Lung (tissue), 12 donors: ENCODE measurements around the gene CCNL1. TPM values are rescaled to one million over a fixed set of nuclear protein-coding genes. Genes with fewer than 3 reads are reported as not detected.

Experiments
- ATAC-seq: fragments of 200-7000 bp; cut with Tn5 transposase; one replicate; pipeline ENCODE4 v1.9.1; 2020; ENCODE audit warnings: moderate number of reproducible peaks; ENCODE audit not compliant: insufficient read depth, low FRiP score
- DNase-seq, 3 donors: peaks; one replicate each; pipeline ENCODE4 v3.0.0-alpha.2; 2013 to 2017
- H3K27ac ChIP-seq, 2 donors: one replicate each; pipeline ENCODE4 v1.5.1; 2013; ENCODE audit warnings: mild to moderate bottlenecking in 2 of 2, moderate library complexity in 2 of 2, control low read depth in 1 of 2, inconsistent platforms in 1 of 2, low read depth in 1 of 2, low read length in 1 of 2
- H3K27me3 ChIP-seq, 3 donors: one replicate each; pipeline ENCODE4 v1.5.1; 2013; ENCODE audit warnings: low read length in 2 of 3; ENCODE audit not compliant: control insufficient read depth in 3 of 3, insufficient read depth in 3 of 3
- H3K36me3 ChIP-seq, 4 donors: one replicate each; pipeline ENCODE4 v1.5.1; 2013; ENCODE audit warnings: low read length in 4 of 4, mild to moderate bottlenecking in 1 of 4, moderate library complexity in 1 of 4; ENCODE audit not compliant: control insufficient read depth in 4 of 4, insufficient read depth in 4 of 4
- H3K4me1 ChIP-seq, 5 donors: one replicate each; pipeline ENCODE4 v1.5.1; 2013; ENCODE audit warnings: low read length in 5 of 5, mild to moderate bottlenecking in 2 of 5, moderate library complexity in 1 of 5; ENCODE audit not compliant: control insufficient read depth in 5 of 5, insufficient read depth in 5 of 5
- H3K4me3 ChIP-seq: one replicate; pipeline ENCODE4 v1.5.1; 2013; ENCODE audit warnings: mild to moderate bottlenecking, control low read depth, moderate library complexity
- H3K9ac ChIP-seq, 2 donors: one replicate each; pipeline ENCODE4 v1.5.1; 2013; ENCODE audit warnings: low read length in 2 of 2, control low read depth in 1 of 2; ENCODE audit not compliant: insufficient read depth in 1 of 2
- H3K9me3 ChIP-seq, 4 donors: one replicate each; pipeline ENCODE4 v1.5.1; 2013; ENCODE audit warnings: low read length in 3 of 4, mild to moderate bottlenecking in 1 of 4, moderate library complexity in 1 of 4; ENCODE audit not compliant: control insufficient read depth in 4 of 4, insufficient read depth in 3 of 4
- WGBS, 2 donors: extraction: QIAGEN DNeasy Blood & Tissue Kit; methylation state at CpG; one replicate each; pipeline ENCODE4 v1.1.7; 2013; 5-methylcytosine and 5-hydroxymethylcytosine counted together
- polyA plus RNA-seq, 2 donors: library from polyadenylated mRNA; stranded (reverse); fragments of 200-250 nt; gene quantifications; one replicate each; pipeline ENCODE4 v1.2.1, GENCODE V29; 2013
- total RNA-seq, 2 donors: library from RNA; depleted of rRNA in 1 of 2; stranded (reverse); fragments of >200 nt in 1 of 2; gene quantifications; one replicate each; pipeline ENCODE4 v1.2.1, GENCODE V29; 2014 to 2021
- TF ChIP-seq, protein P1 (sequence below): IDR thresholded peaks from 2 replicates; pipeline ENCODE4 v1.5.1; 2012; ENCODE audit warnings: mild to moderate bottlenecking; ENCODE audit errors: control extremely low read depth, extremely low read depth
- donor health status: control.
- donor health status: control.
- donor health status: Bipolar disorder and iron deficiency.
- donor health status: healthy.
- donor health status: DM: yes; HTN: yes; CAD: no.

Gene CCNL1
- total and polyA plus RNA-seq, 4 donors, result 91.1 to 383 (median 110) TPM

DNA sequence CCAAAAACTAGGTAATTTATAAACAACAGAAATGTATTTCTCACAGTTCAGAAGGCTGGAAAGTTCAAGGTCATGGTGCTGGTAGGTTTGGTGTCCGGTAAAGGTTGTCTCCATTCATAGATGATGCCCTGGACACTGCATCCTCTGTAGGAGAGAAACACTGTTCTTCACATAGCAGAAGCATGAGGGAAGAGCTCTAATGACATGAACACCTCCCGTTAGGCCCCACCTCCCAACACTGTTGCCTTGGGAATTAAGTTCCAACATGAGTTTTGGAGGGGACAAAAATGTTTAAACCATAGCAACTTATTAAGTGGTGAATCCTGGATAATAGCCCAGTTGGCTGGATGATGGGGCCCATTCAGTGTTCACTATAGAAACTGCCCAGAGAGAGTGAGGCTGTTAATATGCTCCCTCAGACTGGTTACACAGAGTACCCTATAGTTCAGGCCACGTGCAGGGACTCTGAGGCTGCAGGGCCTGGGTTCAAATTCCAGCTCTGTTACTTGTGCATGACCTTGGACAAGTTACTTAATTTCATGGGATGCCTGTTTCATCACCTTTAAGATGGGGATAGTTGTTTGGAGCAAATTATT, 37.0 kb downstream of the CCNL1 start:
- H3K27ac ChIP-seq, result peak overlapping the region in 1 of 2 donors; percentile 75
- no peaks in the 10 kb centered on the region for H3K36me3 ChIP-seq
- TF ChIP-seq, protein P1, sequence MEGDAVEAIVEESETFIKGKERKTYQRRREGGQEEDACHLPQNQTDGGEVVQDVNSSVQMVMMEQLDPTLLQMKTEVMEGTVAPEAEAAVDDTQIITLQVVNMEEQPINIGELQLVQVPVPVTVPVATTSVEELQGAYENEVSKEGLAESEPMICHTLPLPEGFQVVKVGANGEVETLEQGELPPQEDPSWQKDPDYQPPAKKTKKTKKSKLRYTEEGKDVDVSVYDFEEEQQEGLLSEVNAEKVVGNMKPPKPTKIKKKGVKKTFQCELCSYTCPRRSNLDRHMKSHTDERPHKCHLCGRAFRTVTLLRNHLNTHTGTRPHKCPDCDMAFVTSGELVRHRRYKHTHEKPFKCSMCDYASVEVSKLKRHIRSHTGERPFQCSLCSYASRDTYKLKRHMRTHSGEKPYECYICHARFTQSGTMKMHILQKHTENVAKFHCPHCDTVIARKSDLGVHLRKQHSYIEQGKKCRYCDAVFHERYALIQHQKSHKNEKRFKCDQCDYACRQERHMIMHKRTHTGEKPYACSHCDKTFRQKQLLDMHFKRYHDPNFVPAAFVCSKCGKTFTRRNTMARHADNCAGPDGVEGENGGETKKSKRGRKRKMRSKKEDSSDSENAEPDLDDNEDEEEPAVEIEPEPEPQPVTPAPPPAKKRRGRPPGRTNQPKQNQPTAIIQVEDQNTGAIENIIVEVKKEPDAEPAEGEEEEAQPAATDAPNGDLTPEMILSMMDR, result no peak
- H3K4me1 ChIP-seq, result peaks cover 0 to 14% (median 5%) of the 10 kb centered on the region in 5 donors
- WGBS, 2 donors, result 89 to 96% methylated on average over 3 of the region's 3 CpGs
- no peak overlapping the region for H3K4me3 ChIP-seq
- peaks cover 0 to 5% (median 4%) of the 10 kb centered on the region in 3 donors for H3K27me3 ChIP-seq
- H3K9ac ChIP-seq, result no peak overlapping the region
- ATAC-seq (no peak), DNase-seq (peak; percentile 40 to 74 (median 66))
- H3K9me3 ChIP-seq, result peaks cover 0 to 3% (median 0%) of the 10 kb centered on the region in 4 donors

DNA sequence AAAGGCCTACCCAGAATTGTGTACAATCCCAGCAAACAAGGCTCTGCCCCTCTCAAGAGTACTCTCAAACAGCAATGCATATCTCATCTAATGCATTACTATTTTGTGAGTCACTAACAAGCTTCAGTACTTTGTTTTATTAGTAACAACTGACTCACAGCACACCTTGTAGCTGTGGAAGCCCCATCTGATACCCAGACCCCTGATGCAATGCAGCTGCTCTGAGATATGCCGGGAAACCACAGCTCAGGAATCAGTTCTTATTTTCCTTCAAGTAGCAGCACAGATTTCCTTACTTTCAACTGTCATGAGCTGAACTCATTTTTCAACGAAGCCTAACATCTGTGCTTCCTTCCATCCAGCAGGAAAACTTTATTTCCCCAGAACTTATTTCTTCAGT, 37.8 kb downstream of the CCNL1 start:
- 38 to 43% methylated on average over 2 of the region's 2 CpGs for WGBS, 2 donors
- peak; percentile 31 for ATAC-seq
- Histone ChIP-seq H3K27me3 (peaks cover 0 to 8% (median 4%) of the 10 kb centered on the region in 3 donors), H3K9ac (no peak overlapping the region), H3K9me3 (peaks cover 0 to 3% (median 0%) of the 10 kb centered on the region in 4 donors), H3K4me3 (no peak overlapping the region), H3K4me1 (peaks cover 0 to 14% (median 5%) of the 10 kb centered on the region in 5 donors), H3K36me3 (no peaks in the 10 kb centered on the region), H3K27ac (peak overlapping the region in 1 of 2 donors; percentile 75)
- TF ChIP-seq, protein P1, result no peak
- DNase-seq, result no peak

DNA sequence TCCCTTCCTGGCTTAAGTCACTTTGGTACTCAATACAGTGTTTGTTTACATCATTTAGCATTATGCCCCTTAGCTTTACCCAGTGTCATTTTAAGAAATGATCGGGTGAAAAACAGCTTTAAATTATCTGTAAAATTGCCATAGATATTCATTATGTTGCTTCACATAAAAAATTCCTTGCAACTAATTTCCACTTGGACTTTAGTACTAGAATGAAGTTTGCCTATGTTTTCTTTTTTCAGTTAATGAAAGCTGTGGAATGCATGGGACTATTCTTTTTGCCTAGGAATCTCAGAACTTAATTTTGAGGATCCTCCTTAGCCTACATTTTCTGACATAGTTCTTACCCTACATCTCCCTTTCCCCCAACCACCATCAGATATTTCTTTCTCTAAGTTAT, 38.4 kb downstream of the CCNL1 start:
- WGBS, 2 donors, result 66 to 69% methylated on average over 1 of the region's 1 CpG
- TF ChIP-seq, protein P1, result no peak
- H3K9ac ChIP-seq, result no peak overlapping the region

More for the DNA sequence above, 38.4 kb downstream of the CCNL1 start:
- Histone ChIP-seq H3K27ac (no peak overlapping the region), H3K9me3 (peaks cover 0 to 3% (median 0%) of the 10 kb centered on the region in 4 donors), H3K4me3 (no peak overlapping the region), H3K4me1 (peaks cover 0 to 14% (median 5%) of the 10 kb centered on the region in 5 donors), H3K27me3 (peaks cover 0 to 8% (median 4%) of the 10 kb centered on the region in 3 donors), H3K36me3 (no peaks in the 10 kb centered on the region)
- DNase-seq (no peak), ATAC-seq (no peak)
